H1 (cell line): Measurements from ENCODE around the gene SAPCD1.

Experiments used
- ATF3 ChIP-seq: IDR thresholded peaks from 2 replicates; pipeline ENCODE4 v1.6.1; 2011; ENCODE audit warnings: low read depth, mild to moderate bottlenecking, low read length; ENCODE audit not compliant: insufficient read depth
- BACH1 ChIP-seq: IDR thresholded peaks from 2 replicates; pipeline ENCODE4 v1.6.1; 2012; ENCODE audit warnings: low read length, improper control_type of control experiment
- EP300 ChIP-seq, 2 experiments: IDR thresholded peaks; 1 replicate in 1 of 2; 2 replicates in 1 of 2; pipeline ENCODE4 v1.6.1; 2011 to 2012; ENCODE audit warnings: low read depth in 2 of 2, low read length in 2 of 2, mild to moderate bottlenecking in 2 of 2, borderline replicate concordance in 1 of 2, inconsistent platforms in 1 of 2, moderate library complexity in 1 of 2
- KDM5A ChIP-seq: fragments of 200-600 bp; IDR thresholded peaks from 2 replicates; pipeline ENCODE4 v1.7.1; 2012; ENCODE audit warnings: mild to moderate bottlenecking, low read length, inconsistent platforms, mixed read lengths
- MAX ChIP-seq: IDR thresholded peaks from 2 replicates; pipeline ENCODE4 v1.6.1; 2012; ENCODE audit warnings: inconsistent platforms
- POLR2A ChIP-seq, 2 experiments: IDR thresholded peaks; 1 replicate in 1 of 2; 2 replicates in 1 of 2; pipeline ENCODE4 v1.6.1; 2011; ENCODE audit warnings: low read depth in 2 of 2, low read length in 2 of 2, mild to moderate bottlenecking in 2 of 2; ENCODE audit errors: control extremely low read depth in 1 of 2
- RAD21 ChIP-seq, 2 experiments: IDR thresholded peaks in 1 of 2; conservative IDR thresholded peaks in 1 of 2; 2 replicates each; pipeline ENCODE4 v1.6.1; 2011; ENCODE audit warnings: low read depth in 2 of 2, low read length in 2 of 2, improper control_type of control experiment in 1 of 2, inconsistent platforms in 1 of 2, mild to moderate bottlenecking in 1 of 2, moderate library complexity in 1 of 2
- RFX5 ChIP-seq: IDR thresholded peaks from 2 replicates; pipeline ENCODE4 v1.6.1; 2011; ENCODE audit warnings: low read depth, low read length, improper control_type of control experiment, borderline replicate concordance
- SP1 ChIP-seq: IDR thresholded peaks from 2 replicates; pipeline ENCODE4 v1.6.1; 2011; ENCODE audit warnings: low read depth, low read length
- TF ChIP-seq, protein P1 (sequence below), 3 experiments: IDR thresholded peaks; 1 replicate in 2 of 3; 2 replicates in 1 of 3; pipeline versions ENCODE4 v1.5.1 to v1.6.1; 2011; ENCODE audit warnings: low read length in 3 of 3, mild to moderate bottlenecking in 3 of 3, inconsistent platforms in 2 of 3, low read depth in 1 of 3, moderate library complexity in 1 of 3; ENCODE audit not compliant: insufficient read depth in 1 of 3; ENCODE audit errors: control extremely low read depth in 1 of 3

- TF ChIP-seq POLR2A (IDR thresholded peaks at IDR 0.05; ENCODE audit: control extremely low read depth in 1 of 2, low read depth in 2 of 2, low read length in 2 of 2): no peak
- TF ChIP-seq, protein P1, sequence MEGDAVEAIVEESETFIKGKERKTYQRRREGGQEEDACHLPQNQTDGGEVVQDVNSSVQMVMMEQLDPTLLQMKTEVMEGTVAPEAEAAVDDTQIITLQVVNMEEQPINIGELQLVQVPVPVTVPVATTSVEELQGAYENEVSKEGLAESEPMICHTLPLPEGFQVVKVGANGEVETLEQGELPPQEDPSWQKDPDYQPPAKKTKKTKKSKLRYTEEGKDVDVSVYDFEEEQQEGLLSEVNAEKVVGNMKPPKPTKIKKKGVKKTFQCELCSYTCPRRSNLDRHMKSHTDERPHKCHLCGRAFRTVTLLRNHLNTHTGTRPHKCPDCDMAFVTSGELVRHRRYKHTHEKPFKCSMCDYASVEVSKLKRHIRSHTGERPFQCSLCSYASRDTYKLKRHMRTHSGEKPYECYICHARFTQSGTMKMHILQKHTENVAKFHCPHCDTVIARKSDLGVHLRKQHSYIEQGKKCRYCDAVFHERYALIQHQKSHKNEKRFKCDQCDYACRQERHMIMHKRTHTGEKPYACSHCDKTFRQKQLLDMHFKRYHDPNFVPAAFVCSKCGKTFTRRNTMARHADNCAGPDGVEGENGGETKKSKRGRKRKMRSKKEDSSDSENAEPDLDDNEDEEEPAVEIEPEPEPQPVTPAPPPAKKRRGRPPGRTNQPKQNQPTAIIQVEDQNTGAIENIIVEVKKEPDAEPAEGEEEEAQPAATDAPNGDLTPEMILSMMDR (IDR thresholded peaks at IDR 0.05; ENCODE audit: control extremely low read depth in 1 of 3, insufficient read depth in 1 of 3, low read depth in 1 of 3, low read length in 3 of 3): no peak
- TF ChIP-seq RFX5: no peak
- no peak for TF ChIP-seq SP1
- no peak for TF ChIP-seq MAX
- TF ChIP-seq RAD21 (IDR thresholded peaks at IDR 0.05 in 1 of 2, conservative IDR thresholded peaks at IDR 0.05 in 1 of 2; ENCODE audit: low read depth in 2 of 2, low read length in 2 of 2): no peak
- TF ChIP-seq KDM5A: no peak
- TF ChIP-seq BACH1: no peak
- TF ChIP-seq ATF3: no peak
- no peak for TF ChIP-seq EP300 (IDR thresholded peaks at IDR 0.05; ENCODE audit: borderline replicate concordance in 1 of 2, low read depth in 2 of 2, low read length in 2 of 2)
Observed at GRCh38 chr6:31813465-31813849, 51.0 kb downstream of the SAPCD1 start.
